Ascending aorta (tissue), 2 donors: ENCODE results near the gene TFF2. TPM values are rescaled to one million over a fixed set of nuclear protein-coding genes. Genes with fewer than 3 reads are reported as not detected.

Source experiments
- DNase-seq, 2 donors: peaks; one replicate each; pipeline ENCODE4 v3.0.0-alpha.2; 2019; ENCODE audit warnings: low spot score in 2 of 2
- H3K27ac ChIP-seq, 2 donors: fragments of 200-600 bp; sonication (generic); one replicate each; pipeline ENCODE4 v1.5.1; 2016 to 2017; ENCODE audit warnings: mild to moderate bottlenecking in 1 of 2
- H3K27me3 ChIP-seq: fragments of 200-600 bp; sonication (generic); one replicate; pipeline ENCODE4 v1.5.1; 2017
- H3K36me3 ChIP-seq, 2 donors: fragments of 200-600 bp; sonication (generic); one replicate each; pipeline ENCODE4 v1.5.1; 2016
- H3K4me1 ChIP-seq, 2 donors: fragments of 200-600 bp; sonication (generic); one replicate each; pipeline ENCODE4 v1.5.1; 2016 to 2017; ENCODE audit warnings: mild to moderate bottlenecking in 1 of 2
- H3K4me3 ChIP-seq, 2 donors: fragments of 200-600 bp; sonication (generic); one replicate each; pipeline ENCODE4 v1.5.1; 2016 to 2017; ENCODE audit warnings: mild to moderate bottlenecking in 1 of 2
- H3K9me3 ChIP-seq, 2 donors: fragments of 200-600 bp; sonication (generic); one replicate each; pipeline ENCODE4 v1.5.1; 2016
- CTCF ChIP-seq, 3 experiments: fragments of 200-600 bp in 2 of 3; fragments of 450-650 bp in 1 of 3; sonication (generic) in 2 of 3; IDR thresholded peaks; one replicate each; pipeline ENCODE4 v1.5.1; 2016 to 2019; ENCODE audit warnings: antibody characterized with exemption in 3 of 3, mild to moderate bottlenecking in 1 of 3, moderate library complexity in 1 of 3
- intact Hi-C: fragments of 100-400 bp; cut with DNase I; formaldehyde crosslinking; loops from one replicate; pipeline ENCODE4 v1.15.1; 2023
- total RNA-seq: library from RNA; depleted of rRNA; stranded (reverse); fragments of >200 nt; gene quantifications from one replicate; pipeline ENCODE4 v1.1.0, GENCODE V29; 2016

Gene TFF2
- total RNA-seq, 1 donor from 2014 or later, result not detected

GRCh38 chr21:42387164-42387563, 36.4 kb upstream of the TFF2 start:
- Histone ChIP-seq H3K4me3 (no peak overlapping the region), H3K9me3 (peaks cover 0 to 1% of the 10 kb centered on the region in 2 donors), H3K27ac (no peak overlapping the region), H3K4me1 (no peaks in the 10 kb centered on the region), H3K36me3 (no peaks in the 10 kb centered on the region), H3K27me3 (no peaks in the 10 kb centered on the region)
- intact Hi-C loops, result no loop called here
- DNase-seq, result no peak
- no peak for TF ChIP-seq CTCF (IDR thresholded peaks at IDR 0.05)

- H3K4me3 ChIP-seq, result no peak overlapping the region
- no peak for TF ChIP-seq CTCF (IDR thresholded peaks at IDR 0.05)
- DNase-seq, result no peak
Observed at GRCh38 chr21:42386034-42386591, 35.3 kb upstream of the TFF2 start.

GRCh38 chr21:42385619-42386018, 34.8 kb upstream of the TFF2 start:
- Histone ChIP-seq H3K27ac (no peak overlapping the region), H3K27me3 (no peaks in the 10 kb centered on the region), H3K4me1 (no peaks in the 10 kb centered on the region), H3K9me3 (peaks cover 0 to 10% of the 10 kb centered on the region in 2 donors), H3K36me3 (no peaks in the 10 kb centered on the region), H3K4me3 (no peak overlapping the region)
- TF ChIP-seq CTCF (IDR thresholded peaks at IDR 0.05), result no peak
- intact Hi-C loops, result no loop called here
- DNase-seq, result no peak

More at GRCh38 chr21:42386034-42386591, 35.3 kb upstream of the TFF2 start:
- no peaks in the 10 kb centered on the region for H3K36me3 ChIP-seq
- H3K27me3 ChIP-seq, result no peaks in the 10 kb centered on the region
- peaks cover 0 to 10% of the 10 kb centered on the region in 2 donors for H3K9me3 ChIP-seq
- H3K4me1 ChIP-seq, result no peaks in the 10 kb centered on the region
- no peak overlapping the region for H3K27ac ChIP-seq
- intact Hi-C loops, result no loop called here

- TF ChIP-seq CTCF (IDR thresholded peaks at IDR 0.05), result no peak
- intact Hi-C loops, result no loop called here
- Histone ChIP-seq H3K9me3 (peaks cover 0 to 10% of the 10 kb centered on the region in 2 donors), H3K27me3 (no peaks in the 10 kb centered on the region), H3K27ac (no peak overlapping the region), H3K36me3 (no peaks in the 10 kb centered on the region), H3K4me3 (no peak overlapping the region), H3K4me1 (no peaks in the 10 kb centered on the region)
- no peak for DNase-seq
Observed at GRCh38 chr21:42384989-42385388, 34.2 kb upstream of the TFF2 start.

GRCh38 chr21:42384156-42384945, 33.6 kb upstream of the TFF2 start:
- Histone ChIP-seq H3K27me3 (no peaks in the 10 kb centered on the region), H3K27ac (no peak overlapping the region), H3K36me3 (no peaks in the 10 kb centered on the region), H3K4me1 (no peaks in the 10 kb centered on the region), H3K4me3 (no peak overlapping the region), H3K9me3 (peaks cover 0 to 10% of the 10 kb centered on the region in 2 donors)
- intact Hi-C loops, result no loop called here
- no peak for TF ChIP-seq CTCF (IDR thresholded peaks at IDR 0.05)
- DNase-seq, result no peak
